Raji (cell line): Measurements from ENCODE around the gene LMCD1.

Source experiments
- POLR2A ChIP-seq: IDR thresholded peaks from 2 replicates; pipeline ENCODE4 v1.6.1; 2011; ENCODE audit warnings: low read depth, low read length, control low read depth; ENCODE audit not compliant: insufficient read depth

LMCD1 gene

DNA sequence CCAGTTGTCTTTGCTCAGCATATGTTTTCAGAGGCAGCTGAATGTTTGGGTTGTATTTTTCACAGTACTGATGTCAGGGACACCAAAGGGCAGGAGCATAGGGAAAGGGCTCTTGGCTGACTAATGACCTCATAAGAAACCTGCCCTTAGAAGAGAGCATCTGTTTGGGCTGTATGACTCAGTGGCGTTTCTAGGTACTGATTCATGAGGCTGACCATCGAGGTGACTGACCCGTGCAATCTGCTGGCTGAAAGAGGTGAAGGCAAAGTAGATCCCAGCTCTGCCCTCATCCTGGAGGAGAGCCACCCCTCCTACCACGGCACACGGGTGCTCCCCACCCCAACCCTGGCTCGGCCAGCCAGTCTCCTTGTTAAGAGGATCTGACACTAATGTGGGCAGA, 8.3 kb downstream of the LMCD1 start:
- TF ChIP-seq POLR2A = no peak

DNA sequence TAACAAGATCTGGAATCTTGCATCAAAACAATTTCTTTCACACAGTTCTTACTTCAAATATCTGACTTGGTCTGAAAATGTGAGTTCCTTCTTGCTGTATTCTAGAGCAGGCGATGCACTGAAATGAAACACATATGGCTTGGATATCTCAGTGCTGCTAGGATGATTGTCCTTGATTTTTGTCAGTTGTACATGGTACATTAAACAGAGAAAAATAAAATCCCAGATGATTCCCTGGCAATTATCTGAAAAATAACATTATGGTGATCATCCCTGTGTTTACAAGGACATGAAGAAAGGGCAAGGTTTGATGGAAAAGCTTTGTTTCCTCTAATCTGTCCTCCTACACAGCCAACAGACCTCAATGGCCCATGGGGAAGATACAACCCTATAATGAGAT, 10.6 kb downstream of the LMCD1 start:
- no peak for TF ChIP-seq POLR2A

DNA sequence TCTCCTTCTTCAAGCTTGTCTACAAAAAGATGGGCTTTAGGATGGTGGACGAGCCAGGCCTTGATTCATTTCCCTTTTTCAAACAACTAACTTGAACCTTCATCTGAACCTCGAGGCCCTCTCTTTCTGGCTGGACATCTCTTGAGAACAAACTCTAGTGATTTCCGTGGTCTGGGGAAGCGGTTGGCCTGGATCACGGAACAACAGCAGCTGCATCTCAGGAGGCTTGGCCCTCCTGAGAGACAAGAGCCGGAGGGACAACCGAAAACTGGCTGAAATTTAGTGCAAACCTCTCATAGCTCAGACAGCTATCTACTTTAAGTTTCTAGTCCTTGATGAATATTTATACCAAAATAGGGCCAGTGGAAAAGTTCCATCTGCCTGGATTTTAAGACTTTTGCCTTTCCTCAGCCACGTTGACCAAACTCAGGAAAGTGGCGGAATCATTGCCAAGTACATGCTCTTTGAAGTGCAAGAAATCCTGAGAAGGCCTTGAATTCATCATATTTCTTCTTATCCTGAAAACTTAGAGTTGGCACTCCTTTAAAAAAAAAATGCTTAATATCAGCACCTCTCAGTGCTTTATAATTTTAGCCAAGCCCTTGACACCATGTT, 14.5 kb downstream of the LMCD1 start:
- no peak for TF ChIP-seq POLR2A

DNA sequence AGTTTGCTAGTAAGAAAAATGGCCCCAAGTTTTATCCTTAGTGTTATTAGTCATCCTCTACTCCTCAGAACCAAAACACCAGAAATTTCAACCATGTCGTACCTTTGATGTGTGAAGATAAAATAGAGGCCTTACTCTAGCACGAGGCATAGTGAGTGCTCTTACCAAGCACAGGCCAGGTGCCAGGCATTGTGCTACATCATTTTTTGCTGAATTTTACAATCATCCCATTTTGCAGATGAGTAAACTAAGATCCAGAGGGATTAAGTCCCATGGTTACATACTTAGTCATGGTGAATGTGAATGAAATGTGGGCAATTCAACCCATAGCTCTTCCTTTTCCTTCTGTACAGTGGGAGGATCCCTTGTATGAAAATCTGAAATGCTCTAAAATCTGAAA, 15.2 kb downstream of the LMCD1 start:
- TF ChIP-seq POLR2A = no peak

DNA sequence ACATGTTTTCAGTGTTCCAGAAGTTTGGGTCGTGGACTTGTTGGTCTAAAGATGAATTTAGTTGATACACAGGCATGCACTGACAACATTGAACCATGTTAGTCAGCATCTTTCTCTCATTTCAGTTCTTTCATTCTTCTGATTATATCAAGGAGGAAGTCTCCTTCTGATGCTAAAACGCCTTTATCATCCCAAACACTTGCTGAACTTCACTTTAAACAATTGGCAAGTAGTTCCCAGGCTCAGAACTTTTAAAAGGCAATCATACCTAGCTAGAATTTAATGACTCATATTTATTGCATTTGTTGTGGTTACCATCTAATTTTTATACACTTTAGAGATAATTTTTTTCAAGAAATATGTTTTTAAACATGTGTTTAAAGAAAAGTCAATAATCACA, 15.9 kb downstream of the LMCD1 start:
- TF ChIP-seq POLR2A = no peak

DNA sequence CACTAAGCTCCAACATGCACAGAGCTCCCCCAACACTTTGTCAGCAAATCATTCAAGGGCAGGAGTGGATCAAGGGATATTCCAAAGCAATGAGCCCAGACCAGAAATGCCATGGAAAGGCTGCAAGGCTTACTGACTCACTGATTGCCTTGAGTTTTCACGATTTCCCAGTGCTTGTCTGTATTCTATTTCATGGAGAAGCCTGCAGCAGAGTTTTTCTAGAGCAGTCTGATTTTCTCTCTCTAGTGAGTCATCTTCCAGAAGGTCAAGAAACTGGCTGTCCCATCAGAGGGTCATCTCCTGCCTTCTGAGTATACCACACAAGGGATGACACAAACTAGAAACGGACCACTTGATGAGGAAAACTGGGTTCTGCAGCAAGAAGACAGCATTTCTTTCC, 16.5 kb downstream of the LMCD1 start:
- no peak for TF ChIP-seq POLR2A

DNA sequence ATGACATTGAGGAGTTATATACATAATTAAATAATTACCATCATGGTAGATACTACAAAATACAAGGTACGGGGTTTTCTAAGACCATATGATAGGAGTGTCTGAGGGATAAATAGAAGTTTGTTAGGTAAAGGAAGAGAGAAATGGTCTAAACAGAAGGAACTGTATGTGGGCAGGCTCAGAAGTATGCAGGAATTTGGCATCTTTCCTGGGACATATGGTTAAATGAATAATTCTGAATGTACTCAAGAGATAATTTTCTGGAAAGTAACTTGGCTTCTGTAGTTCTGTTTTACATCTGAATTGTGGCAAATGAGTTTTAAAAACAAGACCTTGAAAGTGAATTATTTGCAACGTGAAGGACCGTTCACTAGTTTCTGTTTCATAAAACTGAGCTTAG, 17.5 kb downstream of the LMCD1 start:
- no peak for TF ChIP-seq POLR2A

DNA sequence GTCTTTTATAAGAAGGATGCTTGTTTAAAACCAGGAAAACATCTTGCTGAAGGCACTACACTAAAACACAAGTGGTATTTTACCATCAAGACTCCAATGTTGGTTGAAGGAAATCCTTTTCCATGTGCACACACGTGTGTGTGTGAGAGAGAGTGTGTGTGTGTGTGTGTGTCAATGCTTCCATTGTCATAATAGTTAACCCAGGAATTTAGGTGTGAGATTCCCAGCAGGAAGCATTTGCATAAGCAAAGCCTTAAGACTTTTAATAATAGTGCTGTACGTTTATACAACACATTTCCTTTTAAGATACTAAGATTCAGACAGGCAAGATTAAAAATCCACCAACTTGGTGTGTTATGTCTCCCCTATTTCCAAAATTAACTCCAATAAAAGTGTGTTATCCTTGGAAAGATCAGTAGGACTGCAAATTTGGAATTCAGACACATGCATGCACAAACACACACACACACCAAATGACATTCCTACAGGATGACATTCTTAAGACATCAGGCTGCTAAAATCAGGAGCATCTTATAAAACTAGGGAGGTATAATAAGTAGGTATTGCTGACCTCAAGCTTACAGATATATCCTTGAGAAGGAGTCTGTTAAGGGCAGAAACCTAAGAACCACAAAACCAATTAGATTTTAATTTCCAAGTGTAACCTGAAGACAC, 18.3 kb downstream of the LMCD1 start:
- TF ChIP-seq POLR2A = no peak

DNA sequence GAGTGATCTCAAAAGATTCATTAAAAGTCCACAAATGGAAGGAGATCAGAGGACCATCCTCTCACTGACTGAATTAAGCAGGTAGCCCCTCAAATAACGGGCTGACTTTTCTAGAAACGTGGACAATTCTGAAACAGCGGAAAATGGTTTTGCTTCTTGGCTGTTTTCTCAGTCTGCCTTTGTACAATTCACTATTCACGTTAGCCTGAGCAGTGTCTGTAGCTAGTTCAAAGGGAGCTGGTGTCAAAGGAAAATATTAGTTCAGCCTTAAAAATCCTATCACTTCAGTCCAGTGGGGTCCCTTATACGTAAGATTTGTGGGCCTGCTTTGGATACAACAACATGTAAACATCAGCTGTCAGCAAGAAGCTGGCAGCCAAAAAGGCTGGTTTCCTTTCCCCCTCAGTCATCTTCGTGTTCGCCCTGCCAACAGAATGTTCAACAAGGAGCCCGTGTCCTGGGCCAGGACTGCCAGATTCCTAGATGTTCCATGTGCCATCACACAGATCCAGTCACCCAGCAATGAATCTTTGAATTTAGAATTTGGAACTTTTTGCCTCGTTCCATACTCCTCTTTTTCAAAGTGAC, 19.3 kb downstream of the LMCD1 start:
- TF ChIP-seq POLR2A = no peak

DNA sequence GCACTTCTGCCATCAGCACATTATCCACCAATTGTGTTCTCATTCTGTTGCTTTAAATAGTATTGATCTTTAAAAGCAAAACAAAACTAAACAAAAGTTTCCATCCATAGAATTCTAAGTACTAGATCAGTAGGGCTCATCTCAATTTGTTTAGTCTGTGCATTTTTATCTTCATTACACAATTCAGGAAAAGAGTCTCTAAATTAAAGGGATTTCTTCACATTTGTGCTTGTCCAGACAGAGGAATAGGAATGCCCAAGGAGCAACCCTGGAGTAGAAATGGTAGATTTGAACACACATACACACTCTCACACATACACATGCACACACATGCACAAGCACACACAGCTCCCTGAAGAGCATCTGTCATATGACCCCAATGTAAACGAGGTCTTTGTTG, 21.4 kb downstream of the LMCD1 start:
- TF ChIP-seq POLR2A = no peak

DNA sequence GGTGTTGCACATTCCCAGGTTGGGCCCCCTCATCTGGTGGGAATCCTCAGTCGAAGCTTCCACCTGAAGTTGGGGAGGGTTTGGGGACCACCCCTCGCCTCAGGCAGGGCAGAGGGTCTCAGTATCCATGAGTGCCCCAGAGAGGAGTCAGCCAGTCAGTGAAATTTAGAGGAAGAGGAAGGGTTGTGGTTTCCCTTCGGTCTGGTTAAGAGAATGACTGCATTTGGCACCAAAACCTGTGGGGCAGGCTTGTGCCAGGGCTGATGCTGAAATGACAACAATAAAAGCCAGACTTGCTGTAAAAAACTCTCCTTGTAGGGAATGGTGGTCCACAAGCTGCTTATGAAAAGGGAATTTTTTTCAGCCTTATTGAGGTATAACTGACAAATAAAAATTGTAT, 22.6 kb downstream of the LMCD1 start:
- TF ChIP-seq POLR2A = no peak

DNA sequence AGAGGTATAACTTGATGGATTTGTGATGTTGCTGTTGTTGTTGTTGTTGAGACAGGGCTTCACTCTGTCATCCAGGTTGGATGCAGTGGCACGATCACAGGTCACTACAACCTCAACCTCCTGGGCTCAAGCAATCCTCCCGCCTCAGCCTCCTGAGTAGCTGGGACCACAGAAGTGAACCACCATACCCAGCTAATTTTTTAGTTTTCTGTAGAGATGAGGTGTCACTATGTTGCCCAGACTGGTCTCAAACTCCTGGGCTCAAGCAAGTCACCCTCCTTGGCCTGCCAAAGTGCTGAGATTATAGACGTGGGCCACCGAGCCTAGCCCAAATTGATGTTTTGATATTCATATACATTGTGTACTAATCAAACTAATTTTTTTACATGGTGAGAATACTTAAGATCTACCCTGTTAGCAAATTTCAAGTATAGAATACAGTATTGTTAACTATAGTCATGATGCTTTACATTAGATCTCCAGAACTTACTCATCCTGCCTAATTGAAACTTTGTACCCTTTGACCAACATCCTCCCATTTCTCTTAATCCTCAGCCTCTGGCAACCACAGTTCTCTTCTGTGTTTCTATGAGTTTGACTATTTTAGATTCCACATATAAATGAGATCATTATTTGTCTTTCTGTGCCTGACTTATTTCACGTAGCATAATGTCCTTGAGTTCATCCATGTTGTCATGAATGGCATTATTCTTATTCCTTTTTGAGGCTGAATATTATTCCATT, 23.2 kb downstream of the LMCD1 start:
- TF ChIP-seq POLR2A = no peak

DNA sequence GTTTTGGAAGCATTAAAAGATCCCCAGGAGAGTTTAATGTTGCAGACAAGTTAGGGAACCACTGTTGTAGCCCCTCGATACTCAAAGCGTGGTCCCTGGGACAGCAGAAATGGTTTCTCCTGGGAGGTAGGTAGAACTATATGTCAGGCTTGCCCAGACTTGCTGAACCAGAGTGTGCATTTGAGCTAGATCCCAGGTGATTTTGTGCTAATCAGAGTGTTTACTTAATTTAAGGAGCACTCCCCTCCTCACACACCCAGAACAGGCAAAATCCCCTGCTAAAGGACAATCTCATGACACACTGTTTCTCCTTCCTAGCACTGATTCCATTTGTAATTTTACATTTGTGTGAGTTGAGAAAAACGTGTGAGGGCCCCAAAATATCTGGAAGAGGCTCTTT, 24.3 kb downstream of the LMCD1 start:
- no peak for TF ChIP-seq POLR2A

DNA sequence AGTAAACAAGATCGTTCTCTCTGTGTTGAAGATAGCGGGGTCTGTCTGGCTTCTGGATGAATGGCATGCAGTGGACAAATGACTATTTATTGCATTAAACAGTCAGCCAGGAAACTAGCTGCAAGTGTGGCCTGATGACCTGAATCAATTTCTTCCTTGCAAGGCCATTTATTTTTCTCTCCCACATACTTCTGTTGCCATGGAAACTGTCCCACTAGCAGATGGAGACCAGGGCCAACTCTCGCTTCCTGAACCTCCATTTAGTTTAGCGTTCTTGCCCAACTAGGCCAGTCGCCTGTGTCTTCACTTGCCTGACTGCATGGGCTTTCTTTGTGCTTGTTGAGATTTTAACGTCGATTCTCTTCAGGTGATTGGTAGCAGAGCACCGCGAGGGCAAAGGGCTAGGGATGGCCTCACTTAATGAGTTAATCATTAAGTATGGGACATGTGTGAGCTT, 27.6 kb downstream of the LMCD1 start:
- no peak for TF ChIP-seq POLR2A

DNA sequence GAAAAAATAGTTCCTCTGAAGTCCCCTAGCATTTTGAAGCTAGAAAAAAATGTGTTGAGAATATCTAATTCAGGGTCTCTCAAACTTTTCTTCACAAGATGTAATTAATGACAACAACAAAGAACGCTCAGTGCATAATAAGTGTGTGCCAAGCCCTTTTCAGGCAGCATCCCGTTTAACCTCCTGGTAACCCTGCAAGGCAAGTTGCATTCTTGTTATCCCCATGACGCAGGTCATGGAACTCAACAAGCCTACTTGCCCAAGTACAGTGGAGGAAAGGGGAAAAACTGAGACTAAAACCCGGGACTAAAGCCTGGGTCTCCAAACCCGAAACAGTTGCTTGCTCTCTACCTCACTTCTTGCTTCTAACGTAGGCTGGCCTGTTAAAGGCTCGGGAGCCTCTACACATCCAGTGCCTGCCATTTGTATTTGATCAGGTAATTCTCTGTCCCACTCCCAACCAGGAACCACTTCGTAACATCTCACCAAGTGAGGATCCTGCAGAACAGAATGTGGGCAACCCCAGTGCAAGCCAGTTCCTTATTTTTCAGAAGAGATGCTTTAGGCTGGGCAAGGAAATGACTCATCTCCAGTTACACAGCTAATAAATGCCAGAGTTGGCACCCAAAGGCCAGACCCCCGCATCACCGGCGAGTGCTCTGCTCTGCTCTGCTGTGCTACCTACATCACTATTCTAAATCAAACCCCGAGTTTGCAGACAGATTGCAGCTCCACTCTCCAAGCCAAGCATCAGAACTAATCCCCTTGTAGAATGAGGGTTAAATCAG, 28.3 kb downstream of the LMCD1 start:
- TF ChIP-seq POLR2A = no peak
